HCT116 (cell line): ENCODE data around the gene RMND5A. TPM values are rescaled to one million over a fixed set of nuclear protein-coding genes. Genes with fewer than 3 reads are reported as not detected.

Experiments used
- ATAC-seq: fragments of 200-7000 bp; cut with Tn5 transposase; 2 replicates; pipeline ENCODE4 v1.9.1; 2020; ENCODE audit warnings: mild to moderate bottlenecking, moderate library complexity
- BruUV-seq: library from RNA; stranded (reverse); fragments of 400-500 nt; replicated peaks from 2 replicates; lab custom pipeline; 2021; lab: Mats Ljungman, UMichigan
- CTCF ChIA-PET: fragments of 300-600 bp; sonication (Branson Sonifier 250); formaldehyde crosslinking; loops from one replicate; lab custom pipeline; 2021; ENCODE audit warnings: antibody characterized with exemption; lab: Charles Lee
- POLR2A ChIA-PET: fragments of 300-600, 350-600 bp; sonication (Branson Sonifier 250); formaldehyde crosslinking; loops from one replicate; lab custom pipeline; 2021; ENCODE audit warnings: antibody characterized with exemption; lab: Charles Lee
- RAD21 ChIA-PET, 2 experiments: fragments of 300-600 bp; sonication (Branson Sonifier 250); formaldehyde crosslinking; loops; one replicate each; lab custom pipeline; 2023; ENCODE audit warnings: low total read pairs in 2 of 2; ENCODE audit not compliant: uncharacterized antibody in 2 of 2, unreplicated experiment in 2 of 2, low non-redundant PET in 1 of 2; lab: Charles Lee
- DNase-seq: peaks from one replicate; pipeline ENCODE4 v3.0.0-alpha.2; 2010; ENCODE audit warnings: low read depth, low spot score
- H2AFZ ChIP-seq: fragments of 200-600 bp; shearing (Covaris generic), sonication (generic); 2 replicates; pipeline ENCODE4 v1.6.1; 2017; ENCODE audit warnings: low read depth, mixed run types, mixed read lengths, antibody characterized with exemption, low read length; ENCODE audit not compliant: poor library complexity, severe bottlenecking
- H3K27ac ChIP-seq: 2 replicates; pipeline ENCODE4 v1.5.1; 2012; ENCODE audit warnings: low read depth, low read length
- H3K27me3 ChIP-seq: fragments of 200-600 bp; sonication (generic); 2 replicates; pipeline ENCODE4 v1.6.1; 2016; ENCODE audit warnings: mixed run types, low read length, mixed read lengths; ENCODE audit not compliant: insufficient read depth
- H3K36me3 ChIP-seq, 2 experiments: fragments of 200-500 bp in 1 of 2; fragments of 200-600 bp in 1 of 2; sonication (Bioruptor generic) in 1 of 2; sonication (generic) in 1 of 2; 2 replicates each; pipeline versions ENCODE4 v1.5.1 to v1.6.1; 2014 to 2016; ENCODE audit warnings: low read length in 2 of 2, inconsistent platforms in 1 of 2, mixed read lengths in 1 of 2, mixed run types in 1 of 2; ENCODE audit not compliant: insufficient read depth in 2 of 2, control insufficient read depth in 1 of 2
- H3K4me1 ChIP-seq, 2 experiments: fragments of 200-600 bp in 1 of 2; sonication (generic) in 1 of 2; 2 replicates each; pipeline versions ENCODE4 v1.5.1 to v1.6.1; 2012 to 2017; ENCODE audit warnings: low read length in 2 of 2, inconsistent platforms in 1 of 2, mild to moderate bottlenecking in 1 of 2, mixed read lengths in 1 of 2, mixed run types in 1 of 2, moderate library complexity in 1 of 2; ENCODE audit not compliant: insufficient read depth in 2 of 2, control insufficient read depth in 1 of 2
- H3K4me2 ChIP-seq: fragments of 200-600 bp; sonication (generic); 2 replicates; pipeline ENCODE4 v1.6.1; 2017; ENCODE audit warnings: mixed run types, low read length, mixed read lengths
- H3K4me3 ChIP-seq, 2 experiments: fragments of 200-600 bp in 1 of 2; sonication (generic) in 1 of 2; replicated peaks in 1 of 2; 2 replicates each; pipeline ENCODE4 v1.5.1; 2011 to 2016; ENCODE audit warnings: low read length in 2 of 2, control low read depth in 1 of 2, low read depth in 1 of 2, mild to moderate bottlenecking in 1 of 2, mixed read lengths in 1 of 2, mixed run types in 1 of 2
- H3K79me2 ChIP-seq: fragments of 200-600 bp; sonication (generic); 2 replicates; pipeline ENCODE4 v1.6.1; 2017; ENCODE audit warnings: mild to moderate bottlenecking, mixed run types, low read length, moderate library complexity, mixed read lengths; ENCODE audit not compliant: insufficient read depth
- H3K9ac ChIP-seq: fragments of 200-600 bp; sonication (generic); 2 replicates; pipeline ENCODE4 v1.6.1; 2016; ENCODE audit warnings: low read length, mixed read lengths
- H3K9me2 ChIP-seq: fragments of 200-600 bp; sonication (generic), shearing (Covaris generic); 2 replicates; pipeline ENCODE4 v1.6.1; 2017; ENCODE audit warnings: mixed run types, mild to moderate bottlenecking, moderate library complexity; ENCODE audit not compliant: insufficient read depth
- H3K9me3 ChIP-seq, 2 experiments: fragments of 200-500 bp in 1 of 2; fragments of 200-600 bp in 1 of 2; sonication (Bioruptor generic) in 1 of 2; sonication (generic) in 1 of 2; 2 replicates each; pipeline ENCODE4 v1.6.1; 2014 to 2017; ENCODE audit warnings: low read length in 2 of 2, mixed read lengths in 2 of 2, inconsistent platforms in 1 of 2, low read depth in 1 of 2, mild to moderate bottlenecking in 1 of 2, mixed run types in 1 of 2, moderate library complexity in 1 of 2; ENCODE audit not compliant: control insufficient read depth in 1 of 2, insufficient read depth in 1 of 2
- H4K20me1 ChIP-seq: fragments of 200-600 bp; sonication (generic), shearing (Covaris generic); 2 replicates; pipeline ENCODE4 v1.6.1; 2017; ENCODE audit warnings: mixed run types, mild to moderate bottlenecking, moderate library complexity; ENCODE audit not compliant: insufficient read depth
- CBX3 ChIP-seq: IDR thresholded peaks from 2 replicates; pipeline ENCODE4 v1.6.1; 2012; ENCODE audit warnings: low read depth
- ELF1 ChIP-seq: IDR thresholded peaks from 2 replicates; pipeline ENCODE4 v1.6.1; 2012; ENCODE audit warnings: low read depth, borderline replicate concordance
- JUND ChIP-seq: IDR thresholded peaks from 2 replicates; pipeline ENCODE4 v1.6.1; 2012
- POLR2A ChIP-seq: IDR thresholded peaks from 2 replicates; pipeline ENCODE4 v1.7.0; 2011; ENCODE audit warnings: borderline replicate concordance; ENCODE audit not compliant: insufficient read depth, insufficient read length; ENCODE audit errors: extremely low read depth
- POLR2AphosphoS5 ChIP-seq: IDR thresholded peaks from 2 replicates; pipeline ENCODE4 v1.6.1; 2011; ENCODE audit warnings: mild to moderate bottlenecking, low read depth, low read length, moderate library complexity
- RAD21 ChIP-seq: IDR thresholded peaks from 2 replicates; pipeline ENCODE4 v1.6.1; 2012; ENCODE audit warnings: low read depth, mild to moderate bottlenecking
- SIN3A ChIP-seq: IDR thresholded peaks from 2 replicates; pipeline ENCODE4 v1.6.1; 2012; ENCODE audit warnings: low read depth
- YY1 ChIP-seq: IDR thresholded peaks from 2 replicates; pipeline ENCODE4 v1.6.1; 2011; ENCODE audit warnings: low read length, low read depth, moderate library complexity, mild to moderate bottlenecking; ENCODE audit not compliant: insufficient replicate concordance; ENCODE audit errors: extremely low read depth
- ZFX ChIP-seq: fragments of 450-650 bp; IDR thresholded peaks from 2 replicates; pipeline ENCODE4 v1.6.1; 2017
- intact Hi-C: fragments of 100-400 bp; cut with micrococcal nuclease; formaldehyde crosslinking; loops from 2 replicates; pipeline ENCODE4 v1.10.0; 2022
- total RNA-seq: library from RNA; stranded (reverse); gene quantifications from one replicate; pipeline ENCODE4 v1.2.1, GENCODE V29; 2021; ENCODE audit not compliant: unreplicated experiment
- TF ChIP-seq, protein P1 (sequence below): IDR thresholded peaks from 2 replicates; pipeline ENCODE4 v1.6.1; 2011; ENCODE audit warnings: mild to moderate bottlenecking, low read length, moderate library complexity; ENCODE audit not compliant: insufficient replicate concordance; ENCODE audit errors: extremely low read depth
- TF ChIP-seq, protein P2 (sequence below), 3 experiments: fragments of 200-600 bp in 1 of 3; sonication (generic) in 1 of 3; IDR thresholded peaks in 2 of 3; conservative IDR thresholded peaks in 1 of 3; 2 replicates each; pipeline ENCODE4 v1.5.1; 2012 to 2017; ENCODE audit warnings: low read depth in 2 of 3, low read length in 2 of 3, antibody characterized with exemption in 1 of 3, borderline replicate concordance in 1 of 3, control low read depth in 1 of 3, mild to moderate bottlenecking in 1 of 3, mixed read lengths in 1 of 3, mixed run types in 1 of 3, moderate library complexity in 1 of 3; ENCODE audit not compliant: insufficient read depth in 1 of 3

The RMND5A gene
- total RNA-seq, 1 experiment from 2014 or later = 32.4 TPM

DNA sequence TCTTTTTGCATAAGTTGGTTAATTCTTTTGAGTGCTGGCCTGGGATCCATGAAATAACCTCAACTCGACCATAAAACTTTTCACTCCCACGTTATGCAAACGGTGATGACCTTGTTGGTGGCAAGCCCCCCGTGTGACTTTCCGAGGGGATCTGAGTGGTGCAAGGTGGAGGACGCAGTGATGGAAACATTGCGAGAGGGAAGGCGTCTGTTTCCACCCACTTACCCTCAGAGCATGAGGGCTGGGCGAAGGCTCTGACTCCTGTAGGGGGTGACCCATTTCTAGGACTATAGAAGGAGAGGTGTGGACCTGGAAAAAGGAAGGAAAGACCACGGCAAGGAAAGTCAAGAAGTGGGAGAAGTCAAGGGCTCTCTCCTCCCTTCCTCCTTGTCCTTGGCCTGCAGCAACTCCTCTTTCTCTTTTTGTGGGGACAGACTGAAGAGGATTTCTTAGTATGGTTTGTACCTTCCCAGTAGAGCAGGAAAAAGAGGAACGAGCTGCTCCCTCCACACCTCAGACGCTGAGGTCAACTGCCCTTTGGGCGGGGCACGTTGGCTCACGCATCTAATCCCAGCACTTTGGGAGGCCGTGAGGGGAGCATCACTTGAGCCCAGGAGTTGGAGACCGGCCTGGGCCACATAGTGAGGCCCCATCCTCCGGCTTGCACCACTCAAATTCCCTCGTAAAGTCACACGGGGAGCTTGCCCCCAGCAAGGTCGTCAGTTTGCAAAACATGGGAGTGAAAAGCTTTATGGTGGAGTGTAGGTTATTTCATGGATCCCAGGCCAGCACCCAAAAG is 86.2 kb downstream of the RMND5A start:
- no peak for DNase-seq
- no peak overlapping the region for H3K9ac ChIP-seq
- POLR2A ChIA-PET = no interaction called here
- no peak overlapping the region for H3K27ac ChIP-seq
- CTCF ChIA-PET = no interaction called here
- no peak overlapping the region for H3K4me3 ChIP-seq
- no peak overlapping the region for H2AFZ ChIP-seq
- no peaks in the 10 kb centered on the region for H3K27me3 ChIP-seq
- RAD21 ChIA-PET = no interaction called here
- H3K36me3 ChIP-seq = no peaks in the 10 kb centered on the region
- ATAC-seq = no peak
- no peaks in the 10 kb centered on the region for H4K20me1 ChIP-seq
- H3K4me1 ChIP-seq = peaks cover 5 to 20% of the 10 kb centered on the region in 2 experiments
- intact Hi-C loops = loop anchor here (10.0 kb wide), 1 partner anchor 409 kb away; no protein-coding TSS in a partner anchor
- TF ChIP-seq SIN3A = no peak
- TF ChIP-seq POLR2A = no peak
- no peaks in the 10 kb centered on the region for H3K79me2 ChIP-seq
- no peaks in the 10 kb centered on the region for H3K9me3 ChIP-seq
- H3K4me2 ChIP-seq = no peak overlapping the region
- no peaks in the 10 kb centered on the region for H3K9me2 ChIP-seq
- no TSS peak for BruUV-seq

DNA sequence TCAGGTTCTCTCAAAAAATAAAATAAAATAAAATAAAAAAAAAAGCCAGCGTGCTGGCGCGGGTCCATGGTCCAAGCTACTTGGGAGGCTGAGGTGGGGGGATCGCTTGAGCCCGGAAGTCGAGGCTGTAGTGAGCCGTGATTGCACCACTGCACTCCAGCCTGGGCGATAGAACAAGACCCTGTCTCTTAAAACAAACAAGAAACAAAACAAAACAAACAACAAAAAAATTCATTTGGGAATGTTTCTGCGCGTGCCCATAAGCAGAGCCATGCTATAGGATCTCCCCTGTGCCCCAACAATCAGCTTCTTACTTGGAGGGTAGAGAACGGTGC is 87.0 kb downstream of the RMND5A start:
- intact Hi-C loops = loop anchor here (10.0 kb wide), 1 partner anchor 408 kb away; no protein-coding TSS in a partner anchor
- DNase-seq (no peak), ATAC-seq (no peak)
- Histone ChIP-seq H3K36me3 (no peaks in the 10 kb centered on the region), H3K27me3 (no peaks in the 10 kb centered on the region), H3K4me1 (peaks cover 5 to 20% of the 10 kb centered on the region in 2 experiments), H2AFZ (peak overlapping the region; percentile 98), H3K4me3 (peak overlapping the region; percentile 50 to 67), H3K4me2 (peak overlapping the region; percentile 97), H3K79me2 (no peaks in the 10 kb centered on the region), H4K20me1 (no peaks in the 10 kb centered on the region), H3K9me3 (no peaks in the 10 kb centered on the region), H3K9me2 (no peaks in the 10 kb centered on the region), H3K9ac (peak overlapping the region; percentile 62), H3K27ac (peak overlapping the region; percentile 44; the same call in 1 of the 2 replicates)
- CTCF ChIA-PET = interaction anchor here (0.7 kb wide), 1 partner anchor 53 kb away, joined by 3 read pairs; no protein-coding TSS in a partner anchor
- POLR2A ChIA-PET = no interaction called here
- no TSS peak for BruUV-seq
- RAD21 ChIA-PET = interaction anchor here in 1 of 2 experiments (0.9 kb wide), 1 partner anchor 410 kb away, joined by 3 read pairs; no protein-coding TSS in a partner anchor
- TF ChIP-seq YY1 (no peak), CBX3 (no peak), POLR2AphosphoS5 (no peak), ELF1 (no peak), SIN3A (no peak; the same call in 1 of the 2 replicates), RAD21 (no peak), JUND (no peak), ZFX (no peak)
- TF ChIP-seq, protein P1, sequence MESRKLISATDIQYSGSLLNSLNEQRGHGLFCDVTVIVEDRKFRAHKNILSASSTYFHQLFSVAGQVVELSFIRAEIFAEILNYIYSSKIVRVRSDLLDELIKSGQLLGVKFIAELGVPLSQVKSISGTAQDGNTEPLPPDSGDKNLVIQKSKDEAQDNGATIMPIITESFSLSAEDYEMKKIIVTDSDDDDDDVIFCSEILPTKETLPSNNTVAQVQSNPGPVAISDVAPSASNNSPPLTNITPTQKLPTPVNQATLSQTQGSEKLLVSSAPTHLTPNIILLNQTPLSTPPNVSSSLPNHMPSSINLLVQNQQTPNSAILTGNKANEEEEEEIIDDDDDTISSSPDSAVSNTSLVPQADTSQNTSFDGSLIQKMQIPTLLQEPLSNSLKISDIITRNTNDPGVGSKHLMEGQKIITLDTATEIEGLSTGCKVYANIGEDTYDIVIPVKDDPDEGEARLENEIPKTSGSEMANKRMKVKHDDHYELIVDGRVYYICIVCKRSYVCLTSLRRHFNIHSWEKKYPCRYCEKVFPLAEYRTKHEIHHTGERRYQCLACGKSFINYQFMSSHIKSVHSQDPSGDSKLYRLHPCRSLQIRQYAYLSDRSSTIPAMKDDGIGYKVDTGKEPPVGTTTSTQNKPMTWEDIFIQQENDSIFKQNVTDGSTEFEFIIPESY = no peak
- TF ChIP-seq, protein P2, sequence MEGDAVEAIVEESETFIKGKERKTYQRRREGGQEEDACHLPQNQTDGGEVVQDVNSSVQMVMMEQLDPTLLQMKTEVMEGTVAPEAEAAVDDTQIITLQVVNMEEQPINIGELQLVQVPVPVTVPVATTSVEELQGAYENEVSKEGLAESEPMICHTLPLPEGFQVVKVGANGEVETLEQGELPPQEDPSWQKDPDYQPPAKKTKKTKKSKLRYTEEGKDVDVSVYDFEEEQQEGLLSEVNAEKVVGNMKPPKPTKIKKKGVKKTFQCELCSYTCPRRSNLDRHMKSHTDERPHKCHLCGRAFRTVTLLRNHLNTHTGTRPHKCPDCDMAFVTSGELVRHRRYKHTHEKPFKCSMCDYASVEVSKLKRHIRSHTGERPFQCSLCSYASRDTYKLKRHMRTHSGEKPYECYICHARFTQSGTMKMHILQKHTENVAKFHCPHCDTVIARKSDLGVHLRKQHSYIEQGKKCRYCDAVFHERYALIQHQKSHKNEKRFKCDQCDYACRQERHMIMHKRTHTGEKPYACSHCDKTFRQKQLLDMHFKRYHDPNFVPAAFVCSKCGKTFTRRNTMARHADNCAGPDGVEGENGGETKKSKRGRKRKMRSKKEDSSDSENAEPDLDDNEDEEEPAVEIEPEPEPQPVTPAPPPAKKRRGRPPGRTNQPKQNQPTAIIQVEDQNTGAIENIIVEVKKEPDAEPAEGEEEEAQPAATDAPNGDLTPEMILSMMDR (IDR thresholded peaks at IDR 0.05 in 2 of 3, conservative IDR thresholded peaks at IDR 0.05 in 1 of 3; ENCODE audit: borderline replicate concordance in 1 of 3, insufficient read depth in 1 of 3, low read depth in 2 of 3, low read length in 2 of 3) = no peak
